HG03571 (cell line): Measurements from ENCODE around the gene P2RY13.

Experiments used
- ATAC-seq: cut with Tn5 transposase; IDR thresholded peaks from one replicate; pipeline ENCODE4 v1.9.1; 2021; ENCODE audit not compliant: unreplicated experiment

The P2RY13 gene

DNA sequence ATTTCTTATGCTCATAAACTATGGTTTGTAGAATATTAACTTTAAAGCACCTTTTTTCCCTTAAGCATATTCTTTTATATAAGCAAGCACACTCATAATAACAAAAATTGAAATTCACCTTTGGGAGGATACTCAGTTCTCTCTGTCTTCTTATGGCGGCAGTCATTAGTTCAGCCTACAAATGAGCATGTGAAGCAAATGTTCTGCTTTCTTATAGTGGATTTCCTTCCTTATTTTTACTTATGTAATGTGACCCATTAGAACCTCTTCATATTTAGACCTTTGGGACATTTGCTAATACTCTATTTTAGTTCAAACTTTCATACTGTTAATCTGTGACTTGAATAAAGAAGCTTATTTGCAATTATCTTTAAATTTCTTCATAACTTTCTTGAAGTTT lies at the start of gene P2RY13:
Gene P2RY13, minus strand, starts transcription at position 187 of the 400 bp plus-strand sequence. Its CDS starts 21 bp downstream, at position 166.
- no peak for ATAC-seq

DNA sequence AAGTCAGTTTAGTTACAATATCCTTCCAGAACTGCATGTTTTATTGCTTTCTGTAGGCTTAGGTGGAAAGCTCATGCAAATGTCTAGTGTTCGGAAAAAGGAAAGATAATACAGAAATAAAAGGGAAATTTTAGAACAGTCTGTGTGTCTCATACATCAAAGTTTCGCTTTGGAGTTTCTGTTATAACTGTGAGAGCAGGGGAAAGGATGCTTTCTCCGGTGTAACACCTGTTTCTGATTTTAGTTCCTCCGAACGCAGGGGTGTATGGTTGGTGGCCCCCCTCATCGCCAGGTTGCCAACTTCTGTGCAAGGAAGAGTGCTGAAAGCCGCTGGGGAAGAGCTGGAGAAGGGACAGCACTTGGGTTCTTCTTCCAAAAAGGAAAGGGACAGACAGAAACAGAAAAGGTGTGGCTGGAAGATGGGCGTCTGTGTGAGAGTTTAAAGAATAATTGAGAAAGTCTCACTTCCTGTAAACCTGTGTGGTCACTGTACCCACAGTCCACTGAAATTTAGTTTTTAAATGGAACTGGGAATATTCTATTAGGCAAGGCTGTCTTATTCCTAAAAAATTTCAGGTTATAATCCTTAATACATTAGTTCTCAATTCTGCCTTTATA lies 48.5 kb upstream of the P2RY13 start:
- ATAC-seq: peak; percentile 55

DNA sequence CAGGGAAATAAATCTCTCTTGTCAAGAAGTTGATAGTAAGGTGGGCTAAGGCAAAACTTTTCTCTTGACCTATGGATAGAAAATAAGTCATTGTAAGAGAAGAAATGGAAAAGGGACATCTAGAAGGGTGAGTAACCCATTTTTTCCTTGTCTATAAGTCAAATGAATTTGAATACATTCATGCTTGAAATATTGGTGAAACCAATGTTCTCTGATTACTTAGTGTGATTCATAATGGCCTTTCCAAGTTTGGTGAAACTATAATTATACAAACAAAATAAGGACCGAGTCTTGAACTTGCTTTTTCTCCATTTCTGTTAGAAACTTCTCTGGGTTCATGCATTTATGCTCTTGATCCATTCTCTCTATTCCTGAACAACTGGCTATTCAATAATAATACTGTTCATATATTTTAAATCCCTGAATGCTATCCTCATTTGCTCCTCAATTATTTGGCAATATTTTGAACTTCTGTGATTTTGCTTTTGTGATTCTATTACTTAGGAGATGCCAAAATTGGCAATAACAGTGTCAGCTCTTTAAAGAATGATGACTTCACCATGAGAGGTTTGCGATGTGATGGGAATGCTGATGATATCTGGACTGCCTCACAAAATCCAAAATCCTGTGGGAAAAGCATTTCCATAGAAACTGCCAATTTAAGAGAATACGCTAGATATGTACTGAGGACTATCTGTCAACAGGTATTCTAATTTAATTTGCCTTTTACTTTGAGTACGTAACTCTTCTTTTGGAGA lies 42.9 kb upstream of the P2RY13 start:
- no peak for ATAC-seq

DNA sequence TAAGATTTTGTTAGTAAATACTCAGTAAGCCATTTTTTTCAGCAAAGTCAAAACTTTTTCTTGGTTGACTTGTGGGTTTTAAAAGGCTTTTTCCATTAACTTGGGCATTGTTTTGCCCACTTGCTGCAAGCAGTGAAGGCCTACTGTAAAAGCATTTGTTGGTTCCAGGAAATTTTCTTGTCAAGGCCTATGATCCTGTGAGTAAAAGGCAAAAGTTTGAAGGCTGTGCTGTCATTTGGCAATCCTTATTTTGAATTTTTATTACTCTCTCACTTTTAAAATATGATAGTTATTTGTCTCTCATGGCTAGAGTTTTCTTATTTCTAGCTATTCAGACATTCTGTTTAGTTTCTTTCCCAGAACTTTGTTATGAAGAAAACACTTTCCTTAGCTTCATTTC lies 42.2 kb upstream of the P2RY13 start:
- no peak for ATAC-seq

DNA sequence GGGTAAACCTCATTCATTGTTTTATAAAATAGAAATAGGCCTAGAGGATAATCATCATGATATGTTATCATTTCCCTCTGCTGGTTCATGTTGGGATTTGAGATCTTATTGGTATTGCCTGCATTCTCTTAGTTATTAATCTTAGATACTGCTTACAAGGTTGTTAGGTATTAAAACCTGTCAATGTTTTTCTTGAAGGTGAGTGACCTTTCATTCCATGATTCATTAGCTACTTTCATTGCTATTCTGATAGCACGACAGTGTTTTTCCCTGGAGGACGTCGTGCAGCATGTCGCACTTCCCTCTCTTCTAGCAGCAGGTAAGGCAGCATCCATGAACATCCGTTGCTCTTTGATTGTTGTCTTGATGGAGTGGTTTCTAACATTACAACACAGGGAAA lies 38.1 kb upstream of the P2RY13 start:
- ATAC-seq: no peak

DNA sequence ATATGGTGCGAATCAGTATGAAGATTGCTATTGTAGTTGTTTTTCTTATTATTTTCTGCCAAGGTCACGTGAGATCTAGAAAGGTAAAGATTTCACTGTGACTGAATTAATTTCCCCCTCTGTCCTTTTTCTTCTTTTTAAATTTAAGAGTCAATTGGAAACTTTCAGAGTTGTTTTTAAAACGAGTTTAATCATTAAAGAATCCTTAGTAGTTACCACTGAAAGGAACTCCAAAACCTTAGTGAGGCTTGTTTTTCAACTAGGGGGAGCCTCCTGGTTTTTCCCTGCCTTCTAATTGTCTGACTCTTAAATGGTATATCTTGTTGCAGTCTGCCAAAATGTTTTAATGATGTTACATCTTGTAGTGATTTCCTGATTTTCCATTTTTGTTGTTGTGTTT lies 37.6 kb upstream of the P2RY13 start:
- ATAC-seq: no peak

DNA sequence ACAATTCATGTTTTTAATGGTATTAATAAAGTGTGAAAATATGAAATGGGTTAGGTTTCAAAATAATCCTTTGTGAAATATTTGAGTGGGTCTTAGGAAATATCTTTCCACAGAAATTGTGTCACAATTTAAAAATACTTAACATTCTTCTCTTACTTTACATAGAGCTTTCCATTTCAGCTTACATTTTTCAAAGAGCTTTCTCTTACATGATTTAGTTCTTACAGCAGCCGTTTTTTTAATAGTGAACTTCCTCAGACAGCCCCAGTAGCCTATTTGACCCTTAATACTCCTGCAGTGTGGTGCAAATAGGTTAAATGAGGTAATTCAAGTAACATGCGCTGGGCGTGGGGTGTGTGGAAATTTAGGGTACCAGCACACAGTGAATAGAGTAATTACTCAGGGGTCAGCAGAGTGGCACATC lies 33.4 kb upstream of the P2RY13 start:
- no peak for ATAC-seq

DNA sequence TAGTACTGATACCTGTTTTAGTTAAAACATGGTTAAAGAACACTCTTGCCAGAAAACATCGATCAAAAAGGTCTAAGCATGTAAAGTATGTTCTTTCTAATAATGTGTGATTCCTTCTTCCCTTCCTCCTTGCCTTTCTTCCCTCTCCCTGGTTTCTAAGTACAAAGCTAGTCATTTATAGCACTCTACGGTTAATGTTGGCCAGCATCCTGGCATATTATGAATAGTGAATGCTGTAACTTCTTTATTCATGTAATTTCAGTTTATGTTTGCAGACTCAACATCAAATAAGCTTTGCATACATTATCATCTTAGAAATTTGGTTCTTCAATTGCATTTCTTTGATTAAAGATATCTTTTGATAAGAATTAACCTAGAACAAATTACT lies 28.1 kb upstream of the P2RY13 start:
- no peak for ATAC-seq

DNA sequence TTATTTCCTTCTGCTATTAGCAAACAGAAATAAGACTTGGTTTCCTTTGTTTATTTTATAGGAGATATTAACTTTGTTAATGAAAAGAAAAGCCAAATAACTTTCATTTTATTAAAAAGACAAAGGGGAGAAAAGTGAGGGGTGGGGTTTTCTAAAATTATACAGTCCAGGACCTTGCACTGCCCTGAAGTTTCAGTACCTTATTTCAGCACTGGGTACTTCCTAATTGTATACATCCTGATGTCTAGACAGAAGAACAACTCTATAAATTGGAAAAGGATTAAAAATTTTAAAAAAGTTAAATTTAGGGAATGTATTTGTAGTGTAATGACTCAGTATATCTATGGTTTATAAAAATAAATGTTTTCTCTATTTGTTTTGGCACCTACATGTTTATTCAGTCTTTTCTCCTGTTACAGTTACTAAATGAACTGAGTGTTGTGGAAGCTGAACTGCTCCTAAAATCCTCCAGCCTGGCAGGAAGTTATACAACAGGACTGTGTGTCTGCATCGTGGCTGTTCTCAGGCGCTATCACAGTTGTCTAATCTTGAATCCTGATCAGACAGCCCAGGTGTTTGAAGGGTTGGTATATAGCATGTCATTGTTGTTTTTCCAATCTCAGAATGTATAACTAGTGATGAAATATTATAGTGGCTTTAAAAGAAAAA lies 27.6 kb upstream of the P2RY13 start:
- ATAC-seq: no peak

DNA sequence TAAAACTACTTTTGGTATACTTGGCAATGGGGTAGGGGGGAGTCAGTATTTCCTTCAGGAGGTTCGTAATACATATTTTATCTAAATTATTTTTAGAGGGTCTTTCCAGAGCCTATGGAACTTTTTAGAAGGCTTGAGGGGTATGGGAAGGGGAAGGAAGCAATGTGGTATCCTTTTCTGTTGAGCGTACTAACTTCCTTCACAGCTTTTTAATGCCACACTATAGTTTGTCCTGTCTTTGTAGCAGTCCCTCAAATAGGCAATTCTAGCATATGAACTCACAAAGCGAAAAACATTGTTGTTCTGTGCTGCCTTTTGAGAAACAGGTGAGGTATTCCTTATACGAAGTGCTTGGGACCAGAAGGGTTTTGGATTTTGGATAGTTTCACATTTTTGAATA lies 22.3 kb upstream of the P2RY13 start:
- peak; percentile 14 for ATAC-seq

DNA sequence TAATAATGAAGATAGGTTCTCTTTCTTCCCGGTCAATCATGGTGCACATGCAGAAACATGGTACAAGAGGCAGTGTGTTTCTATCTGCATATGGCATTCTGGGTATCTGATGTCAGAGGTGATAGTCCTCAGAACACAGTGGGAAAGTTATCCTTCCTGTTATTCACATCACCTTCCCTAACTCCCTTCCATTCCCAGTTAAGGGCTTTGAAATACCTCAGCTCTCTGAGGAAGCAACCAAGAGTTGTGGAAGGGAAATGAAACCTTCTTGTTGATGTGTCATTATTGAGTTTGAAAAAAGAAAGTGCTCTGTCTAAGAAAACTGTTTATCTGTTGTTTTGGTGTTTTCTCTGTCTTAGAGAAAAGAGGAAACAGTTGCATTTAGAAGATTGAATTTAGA lies 21.9 kb upstream of the P2RY13 start:
- peak; percentile 70 for ATAC-seq

DNA sequence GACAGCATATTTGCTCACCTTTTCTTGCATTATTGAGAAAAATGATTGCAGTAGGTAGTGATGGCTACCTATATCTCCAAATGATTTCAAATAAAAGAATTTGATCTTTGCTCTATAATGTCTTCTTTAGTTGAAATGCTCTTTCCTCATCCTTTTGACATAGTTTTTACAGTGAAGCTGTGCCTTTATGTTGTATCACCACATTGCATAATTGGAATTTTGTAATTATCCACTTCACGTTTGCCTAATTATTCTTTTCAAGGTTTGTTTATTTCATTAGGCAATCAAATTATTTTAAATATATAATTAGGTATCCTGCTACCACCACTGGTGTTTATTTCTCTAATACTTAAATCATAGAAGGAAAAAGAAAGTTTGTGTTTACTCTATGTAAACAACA lies 21.3 kb upstream of the P2RY13 start:
- no peak for ATAC-seq

DNA sequence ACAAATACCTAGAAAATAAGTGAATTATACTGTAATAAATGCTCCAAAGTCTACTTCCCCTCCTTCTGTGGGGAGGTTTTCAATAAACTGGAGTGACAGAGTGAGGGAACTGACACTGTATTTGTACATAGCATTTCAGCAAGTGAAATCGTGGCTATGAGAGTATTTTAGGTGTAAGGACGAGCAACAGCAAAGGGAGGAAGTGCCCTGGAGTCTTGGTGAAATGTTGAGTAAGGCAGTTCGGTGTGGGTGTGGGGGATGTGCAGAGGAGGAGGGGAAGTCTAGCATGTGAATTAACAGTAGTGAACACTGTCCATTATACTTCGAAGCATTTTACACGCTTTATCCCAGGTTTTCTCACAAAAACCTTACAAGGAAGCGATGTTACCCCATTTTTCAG lies 18.1 kb upstream of the P2RY13 start:
- ATAC-seq: no peak

DNA sequence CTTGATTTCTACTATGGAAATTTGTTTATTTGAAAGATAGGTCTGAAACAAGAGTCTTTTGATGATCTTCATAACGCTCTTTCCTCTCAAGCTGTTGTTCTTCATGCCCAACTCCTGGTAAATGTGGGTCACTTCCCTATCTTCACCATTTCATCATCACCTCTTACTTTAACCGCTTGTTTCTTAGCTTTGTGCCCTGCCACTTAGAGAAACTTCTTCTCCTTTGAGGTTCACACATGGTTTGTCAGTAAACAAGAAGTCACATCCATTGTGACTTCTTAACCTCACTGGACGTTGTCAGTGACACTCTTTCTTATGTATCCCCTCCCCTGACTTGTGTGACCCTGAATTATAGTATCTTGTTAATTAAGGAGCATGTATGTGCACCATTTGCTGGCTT lies 16.9 kb upstream of the P2RY13 start:
- no peak for ATAC-seq

DNA sequence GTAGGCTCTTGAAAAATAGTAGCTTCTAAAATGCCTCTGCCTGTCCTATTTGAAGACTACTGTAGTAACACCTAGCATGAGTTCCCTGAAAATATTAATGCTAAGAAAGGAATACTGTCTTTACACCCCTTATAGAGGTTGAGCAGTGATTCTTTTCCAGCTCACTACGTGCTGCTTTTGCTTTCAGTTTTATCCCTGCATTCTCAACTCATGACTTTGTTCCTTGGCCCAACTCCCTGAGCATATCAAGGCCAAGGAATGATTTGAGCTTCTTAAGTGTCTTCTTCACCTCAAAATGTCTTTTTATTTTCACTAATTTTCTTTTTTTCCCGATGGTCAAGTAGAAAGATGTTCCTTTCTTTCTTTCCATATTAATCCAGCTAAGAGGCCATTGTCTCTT lies 16.5 kb upstream of the P2RY13 start:
- ATAC-seq: no peak

DNA sequence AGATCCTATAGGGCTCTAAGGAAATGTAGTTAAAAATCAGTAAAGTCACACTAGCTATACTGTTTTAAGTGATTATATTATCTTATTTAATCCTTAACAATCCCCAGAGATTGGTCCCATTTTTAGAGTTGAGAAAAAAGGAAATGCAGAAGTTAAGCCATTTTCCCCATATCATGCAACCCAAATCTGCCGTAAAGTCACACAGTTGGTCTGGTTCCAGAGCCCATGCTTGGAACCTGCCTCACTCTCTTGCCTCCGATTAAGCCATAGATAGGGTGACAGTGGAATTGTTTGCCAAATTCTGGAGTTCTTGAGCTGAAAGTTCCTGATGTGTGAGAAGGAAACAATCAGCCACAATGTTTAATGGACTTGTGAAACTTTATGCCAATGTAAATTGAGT lies 2.3 kb upstream of the P2RY13 start:
- ATAC-seq: no peak

DNA sequence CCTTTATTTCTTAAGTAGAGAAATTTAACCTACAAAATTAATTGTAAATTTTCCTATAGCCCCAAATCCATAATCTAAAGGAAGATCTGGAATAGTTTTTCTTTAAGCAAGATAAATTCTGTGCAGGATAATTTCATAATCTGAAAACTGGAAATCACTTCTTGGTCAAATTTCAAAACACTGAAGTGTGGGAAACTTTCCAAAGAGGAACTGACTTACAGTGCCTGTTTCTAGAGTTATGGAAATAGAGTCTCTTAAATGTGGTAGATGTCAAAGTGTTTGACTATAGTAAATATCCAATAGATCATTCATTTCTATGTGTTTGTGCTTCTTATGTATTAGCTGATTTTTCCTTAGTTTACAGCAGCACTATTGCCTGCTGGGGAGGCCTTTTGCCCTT lies 1.6 kb upstream of the P2RY13 start:
- ATAC-seq: no peak

DNA sequence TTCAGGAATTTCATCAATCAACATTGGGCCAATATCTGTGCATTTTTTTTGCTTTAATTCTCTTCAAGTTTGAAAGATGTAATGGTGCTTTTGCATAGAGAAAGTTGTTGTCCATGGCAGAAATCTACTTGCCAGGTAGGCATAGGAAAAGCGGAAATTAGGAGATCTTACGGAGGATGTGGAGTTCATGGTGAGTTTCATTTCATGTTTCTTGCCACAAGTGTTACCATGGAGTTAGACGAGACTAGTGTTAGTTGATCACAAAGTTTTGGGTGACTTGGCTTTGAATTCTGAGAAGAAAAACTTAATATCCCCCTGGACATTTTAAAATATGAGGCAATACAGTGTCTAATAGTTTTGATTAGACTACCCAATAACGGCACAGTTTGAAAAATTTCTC lies 1.0 kb upstream of the P2RY13 start:
- ATAC-seq: no peak

DNA sequence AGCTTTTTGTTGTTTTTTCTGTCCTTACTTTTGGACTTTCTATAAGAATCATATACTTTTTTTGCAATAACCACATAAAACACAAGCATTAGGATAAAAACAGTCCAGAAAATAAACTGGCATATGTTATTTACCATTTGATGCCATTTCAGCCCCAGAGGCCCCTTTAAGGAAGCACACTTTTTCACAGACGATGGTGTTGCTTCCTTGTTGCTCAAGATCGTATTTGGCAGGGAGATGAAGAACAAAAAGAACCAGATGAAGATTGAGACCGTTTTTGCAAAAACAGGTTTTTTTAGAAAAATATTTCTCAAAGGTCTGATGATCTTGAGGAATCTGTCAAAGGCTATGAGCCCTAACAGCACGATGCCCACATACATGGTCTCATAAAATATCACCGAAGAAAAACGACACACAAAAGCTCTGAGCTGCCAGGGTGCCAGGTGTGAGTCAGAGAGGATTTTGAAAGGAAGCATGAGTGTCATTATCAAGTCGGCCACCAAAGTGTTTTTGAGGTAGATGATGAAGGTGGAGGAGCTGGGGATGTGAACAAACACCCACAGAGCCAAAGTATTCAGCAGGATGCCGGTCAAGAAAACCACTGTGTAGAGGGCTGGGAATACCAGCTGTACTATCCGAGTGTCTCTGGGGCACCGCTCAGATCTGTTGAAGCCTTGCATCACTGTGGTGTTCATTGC lies 902 bp downstream of the P2RY13 start:
- ATAC-seq: no peak

DNA sequence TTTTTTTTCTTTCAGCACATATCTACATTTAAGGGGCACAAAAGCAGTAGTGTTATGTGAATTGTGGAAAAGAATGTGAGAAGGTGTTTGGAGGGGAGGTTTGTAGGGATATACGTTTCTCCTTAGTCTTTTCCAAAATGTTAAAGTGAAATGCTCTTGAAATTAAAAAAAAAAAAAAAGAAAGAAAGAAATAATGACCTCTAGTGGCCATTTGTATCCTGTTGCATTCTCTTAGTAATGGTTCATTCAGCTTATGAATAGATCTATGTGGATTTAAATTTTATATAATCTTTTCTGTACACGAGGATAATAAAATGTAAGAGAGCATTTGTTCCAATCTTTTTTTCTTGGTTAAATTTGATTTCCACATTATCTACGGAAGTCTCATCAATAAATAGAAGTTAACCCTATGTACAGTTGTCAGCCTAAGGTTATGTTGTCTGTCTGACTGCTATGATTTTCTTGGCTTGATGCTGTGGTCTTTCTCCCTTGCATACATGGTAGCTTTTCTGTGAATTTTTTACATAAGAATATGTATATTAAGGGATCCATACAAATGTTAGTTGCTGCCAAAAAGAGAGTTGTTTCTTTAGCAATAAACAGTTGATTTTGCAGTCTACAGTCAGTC lies 1.7 kb downstream of the P2RY13 start:
- ATAC-seq: no peak

DNA sequence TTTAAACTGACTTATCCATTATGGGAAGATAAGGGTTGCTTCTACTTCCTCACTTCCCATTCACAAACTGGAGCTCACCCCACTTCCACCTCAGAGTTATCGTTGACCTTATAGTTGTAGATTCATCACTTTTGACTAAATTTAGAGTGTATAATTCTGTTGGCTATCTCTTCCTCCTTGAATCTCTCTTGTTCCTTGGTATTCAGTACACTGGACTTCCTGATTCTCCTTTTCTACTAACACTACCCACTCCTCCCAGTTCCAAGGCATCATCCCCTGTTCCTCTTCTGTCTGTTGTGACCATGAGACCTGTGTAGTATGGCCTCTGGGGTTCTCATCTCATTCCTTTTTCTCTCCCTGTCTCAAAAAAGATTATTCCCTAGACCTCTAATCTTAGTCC lies 6.8 kb downstream of the P2RY13 start:
- no peak for ATAC-seq
